ENCODE results near the gene CNTN2.

Gene CNTN2

DNA sequence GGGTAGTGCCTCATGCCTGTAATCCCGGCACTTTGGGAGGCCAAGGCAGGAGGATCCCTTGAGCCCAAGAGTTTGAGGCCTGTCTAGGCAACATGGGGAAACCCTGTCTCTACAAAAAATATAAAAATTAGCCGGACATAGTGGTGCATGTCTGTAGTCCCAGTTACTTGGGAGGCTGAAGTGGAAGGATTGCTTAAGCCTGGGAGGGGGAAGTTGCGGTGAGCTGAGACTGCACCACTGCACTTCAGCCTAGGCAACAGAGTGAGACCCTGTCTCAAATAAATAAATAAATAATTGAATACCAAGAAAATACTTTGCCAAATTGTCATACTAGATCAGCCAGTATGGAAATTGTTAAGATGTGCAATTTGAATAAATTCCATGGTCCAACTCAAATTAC, 84.6 kb downstream of the CNTN2 start:
- DNase-seq (ENCODE audit: low spot score) = no peak
